Liver (tissue), 3 donors: Measurements from ENCODE around the gene APOBEC3H.

Experiments
- GABPA ChIP-seq, 2 donors: IDR thresholded peaks in 1 of 2; conservative IDR thresholded peaks in 1 of 2; 2 replicates each; pipeline ENCODE4 v1.6.1; 2016; ENCODE audit warnings: antibody characterized with exemption in 2 of 2, mild to moderate bottlenecking in 1 of 2, moderate library complexity in 1 of 2
- RAD21 ChIP-seq, 2 donors: IDR thresholded peaks; 2 replicates each; pipeline ENCODE4 v1.6.1; 2016; ENCODE audit warnings: antibody characterized with exemption in 2 of 2, mild to moderate bottlenecking in 2 of 2
- TAF1 ChIP-seq: conservative IDR thresholded peaks from 2 replicates; pipeline ENCODE4 v1.6.1; 2016; ENCODE audit warnings: antibody characterized with exemption, mild to moderate bottlenecking
- YY1 ChIP-seq: IDR thresholded peaks from 2 replicates; pipeline ENCODE4 v1.6.1; 2016; ENCODE audit warnings: antibody characterized with exemption, mild to moderate bottlenecking
- TF ChIP-seq, protein P1 (sequence below): fragments of 150-350 bp; IDR thresholded peaks from 2 replicates; pipeline ENCODE4 v1.5.1; 2017; ENCODE audit warnings: improper control_type of control experiment, low read depth, low read length; ENCODE audit not compliant: missing input control
- TF ChIP-seq, protein P2 (sequence below): IDR thresholded peaks from 2 replicates; pipeline ENCODE4 v1.6.1; 2016; ENCODE audit warnings: antibody characterized with exemption
- TF ChIP-seq, protein P3 (sequence below): IDR thresholded peaks from 2 replicates; pipeline ENCODE4 v1.6.1; 2016; ENCODE audit warnings: antibody characterized with exemption
- TF ChIP-seq, protein P4 (sequence below): IDR thresholded peaks from 2 replicates; pipeline ENCODE4 v1.6.1; 2016; ENCODE audit warnings: antibody characterized with exemption, mild to moderate bottlenecking
- donor health status: healthy.
- donor health status: healthy.

DNA sequence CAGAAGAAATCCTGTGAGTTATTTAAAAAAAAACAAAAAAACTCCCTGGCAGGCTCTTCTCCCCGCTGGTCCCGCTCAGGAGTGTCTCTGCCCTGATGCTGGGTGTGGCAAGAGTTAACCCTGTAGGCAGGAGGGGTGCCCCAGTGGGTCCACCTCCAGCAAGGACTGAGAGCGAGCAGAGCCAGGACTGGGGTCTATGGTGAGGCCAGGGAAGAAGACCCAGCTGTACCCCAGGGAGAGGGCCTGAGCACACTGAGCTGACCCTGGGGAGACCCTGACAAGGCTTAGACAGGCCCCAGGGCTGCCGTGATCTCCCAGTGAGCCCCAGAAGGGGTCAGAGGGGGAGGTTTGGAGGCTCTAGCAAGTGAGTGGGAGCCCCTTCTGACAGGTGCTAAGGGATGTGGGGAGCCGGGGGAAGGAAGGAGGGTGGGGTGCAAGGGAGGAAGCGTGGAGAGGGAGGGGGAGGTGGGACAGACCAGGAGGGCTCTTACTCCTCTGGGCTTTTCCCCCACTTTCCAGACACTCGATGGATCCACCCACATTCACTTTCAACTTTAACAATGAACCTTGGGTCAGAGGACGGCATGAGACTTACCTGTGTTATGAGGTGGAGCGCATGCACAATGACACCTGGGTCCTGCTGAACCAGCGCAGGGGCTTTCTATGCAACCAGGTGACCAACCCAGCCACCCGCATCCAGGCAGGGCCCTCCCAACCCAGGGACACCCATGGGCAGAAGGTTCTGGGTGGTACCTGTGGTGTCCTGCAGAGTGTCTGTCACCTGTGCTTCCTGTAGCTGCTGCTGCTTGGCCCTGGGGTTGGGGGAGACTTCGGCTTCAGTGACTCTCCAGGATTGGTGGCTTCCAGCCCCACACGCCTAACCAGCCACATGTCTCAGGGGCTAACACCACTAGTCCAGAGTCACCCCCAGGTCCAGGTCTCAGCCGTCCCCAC is 13.6 kb upstream of the APOBEC3H start:
- TF ChIP-seq, protein P1, sequence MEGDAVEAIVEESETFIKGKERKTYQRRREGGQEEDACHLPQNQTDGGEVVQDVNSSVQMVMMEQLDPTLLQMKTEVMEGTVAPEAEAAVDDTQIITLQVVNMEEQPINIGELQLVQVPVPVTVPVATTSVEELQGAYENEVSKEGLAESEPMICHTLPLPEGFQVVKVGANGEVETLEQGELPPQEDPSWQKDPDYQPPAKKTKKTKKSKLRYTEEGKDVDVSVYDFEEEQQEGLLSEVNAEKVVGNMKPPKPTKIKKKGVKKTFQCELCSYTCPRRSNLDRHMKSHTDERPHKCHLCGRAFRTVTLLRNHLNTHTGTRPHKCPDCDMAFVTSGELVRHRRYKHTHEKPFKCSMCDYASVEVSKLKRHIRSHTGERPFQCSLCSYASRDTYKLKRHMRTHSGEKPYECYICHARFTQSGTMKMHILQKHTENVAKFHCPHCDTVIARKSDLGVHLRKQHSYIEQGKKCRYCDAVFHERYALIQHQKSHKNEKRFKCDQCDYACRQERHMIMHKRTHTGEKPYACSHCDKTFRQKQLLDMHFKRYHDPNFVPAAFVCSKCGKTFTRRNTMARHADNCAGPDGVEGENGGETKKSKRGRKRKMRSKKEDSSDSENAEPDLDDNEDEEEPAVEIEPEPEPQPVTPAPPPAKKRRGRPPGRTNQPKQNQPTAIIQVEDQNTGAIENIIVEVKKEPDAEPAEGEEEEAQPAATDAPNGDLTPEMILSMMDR = no peak
- TF ChIP-seq YY1 = no peak
- TF ChIP-seq, protein P2, sequence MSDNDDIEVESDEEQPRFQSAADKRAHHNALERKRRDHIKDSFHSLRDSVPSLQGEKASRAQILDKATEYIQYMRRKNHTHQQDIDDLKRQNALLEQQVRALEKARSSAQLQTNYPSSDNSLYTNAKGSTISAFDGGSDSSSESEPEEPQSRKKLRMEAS = no peak
- TF ChIP-seq, protein P3, sequence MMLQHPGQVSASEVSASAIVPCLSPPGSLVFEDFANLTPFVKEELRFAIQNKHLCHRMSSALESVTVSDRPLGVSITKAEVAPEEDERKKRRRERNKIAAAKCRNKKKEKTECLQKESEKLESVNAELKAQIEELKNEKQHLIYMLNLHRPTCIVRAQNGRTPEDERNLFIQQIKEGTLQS = no peak
- no peak for TF ChIP-seq TAF1
- TF ChIP-seq, protein P4, sequence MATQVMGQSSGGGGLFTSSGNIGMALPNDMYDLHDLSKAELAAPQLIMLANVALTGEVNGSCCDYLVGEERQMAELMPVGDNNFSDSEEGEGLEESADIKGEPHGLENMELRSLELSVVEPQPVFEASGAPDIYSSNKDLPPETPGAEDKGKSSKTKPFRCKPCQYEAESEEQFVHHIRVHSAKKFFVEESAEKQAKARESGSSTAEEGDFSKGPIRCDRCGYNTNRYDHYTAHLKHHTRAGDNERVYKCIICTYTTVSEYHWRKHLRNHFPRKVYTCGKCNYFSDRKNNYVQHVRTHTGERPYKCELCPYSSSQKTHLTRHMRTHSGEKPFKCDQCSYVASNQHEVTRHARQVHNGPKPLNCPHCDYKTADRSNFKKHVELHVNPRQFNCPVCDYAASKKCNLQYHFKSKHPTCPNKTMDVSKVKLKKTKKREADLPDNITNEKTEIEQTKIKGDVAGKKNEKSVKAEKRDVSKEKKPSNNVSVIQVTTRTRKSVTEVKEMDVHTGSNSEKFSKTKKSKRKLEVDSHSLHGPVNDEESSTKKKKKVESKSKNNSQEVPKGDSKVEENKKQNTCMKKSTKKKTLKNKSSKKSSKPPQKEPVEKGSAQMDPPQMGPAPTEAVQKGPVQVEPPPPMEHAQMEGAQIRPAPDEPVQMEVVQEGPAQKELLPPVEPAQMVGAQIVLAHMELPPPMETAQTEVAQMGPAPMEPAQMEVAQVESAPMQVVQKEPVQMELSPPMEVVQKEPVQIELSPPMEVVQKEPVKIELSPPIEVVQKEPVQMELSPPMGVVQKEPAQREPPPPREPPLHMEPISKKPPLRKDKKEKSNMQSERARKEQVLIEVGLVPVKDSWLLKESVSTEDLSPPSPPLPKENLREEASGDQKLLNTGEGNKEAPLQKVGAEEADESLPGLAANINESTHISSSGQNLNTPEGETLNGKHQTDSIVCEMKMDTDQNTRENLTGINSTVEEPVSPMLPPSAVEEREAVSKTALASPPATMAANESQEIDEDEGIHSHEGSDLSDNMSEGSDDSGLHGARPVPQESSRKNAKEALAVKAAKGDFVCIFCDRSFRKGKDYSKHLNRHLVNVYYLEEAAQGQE = no peak
- TF ChIP-seq RAD21 (IDR thresholded peaks at IDR 0.05) = no peak
- no peak for TF ChIP-seq GABPA (IDR thresholded peaks at IDR 0.05 in 1 of 2, conservative IDR thresholded peaks at IDR 0.05 in 1 of 2)
